HG03565 (cell line): Measurements from ENCODE around the gene MANF.
"Not testable (repeated sequence)": the region's sequence is repeated elsewhere in the genome, so short reads cannot be mapped to it uniquely, and the experiment has no call there.

ENCODE experiments used
- ATAC-seq: cut with Tn5 transposase; IDR thresholded peaks from one replicate; pipeline ENCODE4 v1.9.1; 2021; ENCODE audit warnings: mild to moderate bottlenecking, moderate library complexity; ENCODE audit not compliant: unreplicated experiment

MANF gene

DNA sequence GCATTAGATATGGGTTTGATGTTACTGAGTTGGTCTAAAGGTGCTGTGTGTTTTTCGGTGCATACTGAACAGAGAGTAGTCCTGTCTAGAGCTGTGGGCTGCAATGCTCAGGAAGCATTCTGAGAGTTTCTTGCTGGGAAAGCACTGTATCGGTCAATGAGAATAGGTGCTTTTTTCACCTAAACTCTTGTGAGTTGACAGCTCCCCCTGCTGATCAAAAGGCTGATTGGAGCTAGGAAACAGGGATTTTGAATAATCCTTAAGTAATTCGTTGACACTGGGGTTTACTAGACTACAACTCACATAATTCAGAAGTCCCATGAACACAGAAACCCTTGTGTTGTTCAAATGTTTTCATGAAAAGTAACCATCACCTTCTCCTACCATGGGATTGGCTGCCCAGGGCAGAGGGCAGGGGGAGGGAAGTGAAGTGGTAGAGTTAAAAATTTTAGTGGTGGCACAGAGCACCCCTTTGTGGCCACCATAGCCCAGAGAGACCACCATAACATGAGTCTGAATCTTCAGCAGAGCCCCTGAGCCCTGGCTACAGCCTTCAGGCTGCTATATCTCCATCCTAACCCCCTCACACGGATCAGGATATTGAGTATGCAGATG is 13.0 kb upstream of the MANF start:
- no peak for ATAC-seq

DNA sequence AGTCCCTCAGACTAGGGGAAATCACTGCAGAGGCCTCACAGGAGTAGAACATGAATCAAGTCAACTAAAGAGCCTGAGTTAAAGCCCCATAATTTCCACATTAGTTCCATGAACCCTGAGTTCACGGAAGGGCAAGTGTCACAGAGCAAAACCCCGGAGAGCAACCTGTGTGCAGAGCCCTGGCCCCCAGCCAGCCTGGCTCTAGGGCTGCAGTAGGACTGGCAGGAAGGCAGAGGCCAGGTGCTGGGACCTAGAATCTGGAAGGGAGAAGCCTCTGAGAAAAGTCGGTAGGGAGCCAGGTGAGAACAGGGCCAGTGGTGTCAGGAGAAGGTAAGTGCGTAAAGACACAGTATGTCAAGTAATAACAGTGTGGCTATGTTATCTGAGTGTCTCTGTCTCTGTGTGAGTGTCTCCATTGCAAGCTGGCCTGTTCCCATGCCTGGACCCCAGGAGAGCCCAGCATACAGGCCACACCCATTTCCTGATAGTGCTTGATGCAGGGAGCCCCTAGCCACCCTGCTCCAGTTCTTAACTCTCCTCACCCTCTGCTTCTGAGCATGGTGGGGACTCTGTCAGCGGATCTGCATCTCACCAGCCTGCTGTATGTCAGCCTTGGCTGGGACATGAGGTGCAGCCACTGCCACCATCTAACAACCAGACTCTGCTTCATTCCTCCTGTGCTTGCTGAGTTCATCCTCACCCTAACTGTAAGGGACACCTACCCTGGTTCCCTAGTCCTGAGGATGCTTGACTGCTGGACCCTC is 11.3 kb upstream of the MANF start:
- no peak for ATAC-seq

DNA sequence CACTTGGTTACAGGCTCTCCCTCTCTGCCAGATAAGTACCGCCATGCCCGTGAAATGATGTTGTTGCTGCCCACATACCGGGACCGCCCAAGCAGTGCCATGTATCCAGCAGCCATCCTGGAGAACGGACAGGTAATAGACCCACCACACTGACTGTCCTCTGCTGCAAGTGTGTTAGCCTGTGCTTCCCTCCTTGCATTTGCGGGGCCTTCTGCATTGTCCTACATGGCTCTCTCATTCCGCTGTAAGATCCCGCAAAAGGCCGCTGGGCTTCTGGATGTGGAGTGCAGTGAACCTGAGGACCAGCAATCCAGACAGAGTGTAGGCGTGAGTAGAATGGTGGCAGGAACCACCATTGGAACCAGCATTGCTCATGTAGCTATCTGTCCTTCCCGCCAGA is 10.6 kb upstream of the MANF start:
- ATAC-seq, result no peak

DNA sequence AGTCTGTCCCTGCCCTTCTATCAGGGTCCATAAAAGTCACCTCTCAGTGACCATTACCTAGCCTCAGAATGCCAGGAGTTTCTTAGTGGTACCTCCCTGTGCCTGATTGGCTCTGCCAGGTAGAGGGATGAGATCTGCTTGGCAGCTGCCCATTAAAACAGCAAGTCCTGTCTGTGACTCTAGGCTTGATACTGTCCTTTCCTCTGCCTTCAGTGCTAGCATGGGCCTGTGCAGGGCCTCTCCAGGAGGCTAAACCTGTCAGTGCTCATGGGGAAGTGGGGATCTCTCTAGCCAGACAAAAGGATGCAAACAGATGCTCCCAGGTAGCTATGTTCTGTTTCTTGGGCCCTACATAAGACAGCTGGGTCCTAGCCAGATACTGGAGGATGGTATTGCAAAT is 10.0 kb upstream of the MANF start:
- ATAC-seq, result no peak

DNA sequence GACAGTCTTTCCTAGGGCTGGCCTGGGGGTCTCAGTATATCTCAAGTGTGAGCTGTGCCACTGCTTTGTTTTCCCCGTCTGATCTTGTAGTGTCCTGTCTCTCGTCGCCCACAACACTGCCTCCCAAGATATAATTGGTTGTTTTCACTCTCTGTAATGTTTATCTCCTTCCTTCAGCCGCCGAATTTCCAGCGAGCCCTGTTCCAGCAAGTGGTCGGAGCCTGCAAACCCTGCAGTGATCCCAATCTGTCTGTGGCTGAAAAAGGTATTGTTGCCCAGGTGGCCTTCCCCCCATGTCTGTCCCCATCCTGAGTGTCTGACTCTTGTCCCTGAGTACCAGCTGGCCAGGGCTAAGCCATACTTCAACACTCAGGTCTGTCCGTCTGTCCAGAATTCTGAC is 9.5 kb upstream of the MANF start:
- ATAC-seq, result no peak

DNA sequence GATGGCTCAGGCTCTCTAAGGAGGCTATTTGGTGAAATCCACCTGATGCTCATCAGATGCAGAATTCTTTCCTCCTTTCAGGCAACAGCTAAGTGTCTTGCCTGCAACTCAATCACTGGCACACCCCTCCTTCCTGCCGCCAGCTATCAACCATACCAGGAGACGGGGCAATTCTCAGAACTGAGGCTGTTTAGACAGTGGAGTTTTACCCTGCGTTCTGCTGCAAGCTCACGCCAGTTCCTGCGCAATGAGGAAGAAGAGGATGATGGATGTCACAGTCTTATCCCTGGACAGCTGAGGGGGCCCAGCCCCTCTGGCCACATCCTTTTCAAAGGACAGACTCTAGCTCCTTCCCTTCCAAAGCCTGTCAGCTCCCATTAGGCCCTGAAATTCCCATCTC is 7.0 kb upstream of the MANF start:
- ATAC-seq, result no peak

DNA sequence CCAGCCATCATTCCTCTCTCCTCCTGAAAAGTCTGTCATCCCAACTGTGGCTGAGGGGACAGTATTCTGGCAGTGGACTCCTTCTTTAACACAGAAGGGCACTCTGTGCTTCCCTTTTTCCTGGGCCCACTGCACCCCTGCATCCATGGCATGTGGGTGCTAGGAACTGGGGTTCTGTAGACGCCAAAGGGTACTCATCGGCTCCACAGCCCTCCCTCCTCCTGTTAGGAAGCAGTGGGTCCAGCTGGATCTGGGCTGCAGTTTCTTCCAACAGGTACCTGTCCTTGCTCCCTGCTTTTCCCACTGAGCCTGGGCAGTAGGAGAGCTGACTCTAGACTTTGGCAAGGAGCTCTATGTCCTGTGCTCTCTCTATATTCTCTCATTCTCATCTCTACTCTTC is 6.4 kb upstream of the MANF start:
- no peak for ATAC-seq

DNA sequence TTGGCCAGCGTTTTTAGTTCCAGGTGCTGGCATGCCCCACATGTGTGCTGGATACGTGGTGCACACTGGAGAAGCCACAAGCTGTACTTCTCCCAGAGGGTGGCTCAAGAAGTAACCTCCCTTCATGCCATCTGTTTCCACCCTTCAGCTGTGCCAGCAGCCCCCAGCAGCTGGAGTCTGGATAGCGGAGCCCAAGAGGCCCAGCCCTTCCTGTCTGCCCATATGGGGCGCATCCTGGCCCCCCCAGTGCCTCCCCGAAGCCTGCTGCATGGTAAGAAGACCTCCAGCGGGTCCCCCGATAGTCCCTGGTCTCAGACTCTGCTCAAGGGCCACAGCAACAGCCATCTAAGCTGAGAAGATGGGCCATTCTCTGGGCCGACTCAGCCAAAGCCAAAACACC is 5.8 kb upstream of the MANF start:
- ATAC-seq, result no peak

DNA sequence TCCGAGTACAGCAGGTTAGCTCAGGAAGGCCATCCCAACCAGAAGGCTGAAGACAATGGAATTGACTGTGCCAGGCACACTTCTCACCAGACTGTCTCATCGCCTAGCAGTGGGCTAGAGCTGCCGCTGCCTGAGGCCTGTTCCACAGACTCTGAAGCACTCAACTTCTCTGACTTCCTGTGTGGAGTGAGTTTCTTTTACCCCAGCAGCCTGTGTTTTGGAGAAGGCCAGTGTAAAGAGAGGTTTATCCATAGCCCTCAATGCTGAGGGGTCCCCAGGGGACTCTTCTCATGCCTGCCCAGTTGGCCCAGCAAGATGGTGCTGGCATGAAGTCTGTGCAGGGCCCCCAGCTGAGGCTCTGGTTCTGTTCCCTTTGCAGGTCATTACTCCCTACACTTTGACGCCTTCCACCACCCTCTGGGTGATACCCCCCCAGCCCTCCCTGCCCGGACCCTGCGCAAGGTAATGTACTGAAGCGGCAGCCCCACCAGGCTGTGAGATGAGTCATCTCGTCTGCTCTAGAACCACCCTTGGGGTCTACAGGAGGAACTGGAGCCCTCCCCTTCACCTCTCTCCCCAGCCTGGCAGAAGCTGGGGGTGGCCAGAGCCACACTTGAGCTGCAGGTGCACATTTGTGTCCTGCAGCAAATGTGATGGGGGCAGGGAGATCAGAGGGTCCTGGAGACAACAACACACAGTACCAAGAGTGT is 5.2 kb upstream of the MANF start:
- no peak for ATAC-seq

DNA sequence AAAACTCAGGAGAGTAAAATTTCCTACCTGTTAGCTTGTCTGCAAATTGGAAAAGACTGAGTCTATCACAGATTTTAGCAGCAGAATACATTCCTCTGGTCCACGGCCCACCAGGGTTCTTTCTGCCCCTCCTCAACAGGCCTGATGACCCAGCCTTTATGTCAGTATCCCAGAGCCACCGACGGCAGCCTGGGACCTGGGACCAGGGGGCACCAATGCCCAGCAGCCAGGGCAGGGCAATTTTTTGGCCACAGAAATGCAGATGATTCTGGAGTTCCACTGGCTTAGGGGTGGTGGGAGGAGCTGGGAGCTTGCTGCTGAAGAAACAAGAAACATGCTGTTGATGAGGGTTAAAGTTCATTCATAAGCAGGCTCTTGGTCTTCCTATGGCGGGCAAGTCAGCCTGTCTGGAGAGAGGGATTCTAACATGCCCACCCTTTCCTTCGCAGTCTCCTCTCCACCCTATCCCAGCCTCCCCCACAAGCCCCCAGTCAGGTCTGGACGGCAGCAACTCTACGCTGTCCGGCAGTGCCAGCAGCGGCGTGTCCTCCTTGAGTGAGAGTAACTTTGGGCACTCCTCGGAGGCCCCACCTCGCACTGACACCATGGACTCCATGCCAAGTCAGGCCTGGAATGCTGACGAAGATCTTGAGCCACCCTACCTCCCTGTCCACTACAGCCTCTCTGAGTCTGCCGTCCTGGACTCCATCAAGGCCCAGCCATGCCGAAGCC is 4.3 kb upstream of the MANF start:
- no peak for ATAC-seq

DNA sequence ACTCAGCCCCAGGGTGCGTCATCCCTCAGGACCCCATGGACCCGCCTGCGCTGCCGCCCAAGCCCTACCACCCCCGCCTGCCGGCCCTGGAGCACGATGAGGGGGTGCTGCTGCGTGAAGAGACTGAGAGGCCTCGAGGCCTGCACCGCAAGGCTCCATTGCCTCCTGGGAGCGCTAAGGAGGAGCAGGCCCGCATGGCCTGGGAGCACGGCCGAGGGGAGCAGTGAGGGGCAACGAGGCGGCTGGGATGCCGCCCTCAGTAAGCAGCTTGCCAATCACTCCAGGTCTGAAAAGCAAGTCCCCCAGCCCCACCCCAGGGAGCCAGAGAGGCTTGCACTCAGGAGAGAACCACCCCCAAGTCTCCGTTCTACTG is 3.8 kb upstream of the MANF start:
- ATAC-seq, result no peak

DNA sequence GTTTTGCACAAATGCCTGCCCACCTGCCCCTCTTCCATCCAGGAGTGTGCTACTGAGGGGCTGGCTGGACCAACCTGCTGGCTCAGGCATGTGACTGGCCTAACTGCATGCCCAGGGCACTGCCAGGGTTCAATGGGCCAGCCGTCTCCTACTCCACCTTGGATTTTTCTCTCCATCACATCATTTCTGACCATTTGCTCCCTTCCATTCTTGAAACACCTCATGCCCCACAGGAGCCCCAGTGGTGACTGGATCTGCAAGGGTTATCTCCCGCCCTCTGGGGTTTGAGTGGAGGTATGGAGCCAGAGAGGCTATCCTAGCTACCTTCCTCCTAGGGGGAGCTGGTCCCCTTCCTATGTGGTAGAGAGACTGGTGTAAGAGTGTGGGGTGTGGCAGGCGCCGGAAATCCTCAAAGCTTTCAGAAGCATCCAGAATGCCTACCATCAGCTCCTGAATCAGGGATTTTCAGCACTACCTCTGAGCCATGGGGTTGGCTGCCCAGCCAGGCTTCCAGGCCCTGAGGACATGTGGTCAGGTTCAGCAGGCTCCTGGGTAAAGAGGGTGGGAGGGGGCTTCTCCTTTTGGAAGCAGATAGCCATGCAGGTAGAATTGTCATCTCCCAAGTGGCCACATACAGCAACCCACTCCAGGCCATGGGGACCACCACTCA is 2.9 kb upstream of the MANF start:
- no peak for ATAC-seq

DNA sequence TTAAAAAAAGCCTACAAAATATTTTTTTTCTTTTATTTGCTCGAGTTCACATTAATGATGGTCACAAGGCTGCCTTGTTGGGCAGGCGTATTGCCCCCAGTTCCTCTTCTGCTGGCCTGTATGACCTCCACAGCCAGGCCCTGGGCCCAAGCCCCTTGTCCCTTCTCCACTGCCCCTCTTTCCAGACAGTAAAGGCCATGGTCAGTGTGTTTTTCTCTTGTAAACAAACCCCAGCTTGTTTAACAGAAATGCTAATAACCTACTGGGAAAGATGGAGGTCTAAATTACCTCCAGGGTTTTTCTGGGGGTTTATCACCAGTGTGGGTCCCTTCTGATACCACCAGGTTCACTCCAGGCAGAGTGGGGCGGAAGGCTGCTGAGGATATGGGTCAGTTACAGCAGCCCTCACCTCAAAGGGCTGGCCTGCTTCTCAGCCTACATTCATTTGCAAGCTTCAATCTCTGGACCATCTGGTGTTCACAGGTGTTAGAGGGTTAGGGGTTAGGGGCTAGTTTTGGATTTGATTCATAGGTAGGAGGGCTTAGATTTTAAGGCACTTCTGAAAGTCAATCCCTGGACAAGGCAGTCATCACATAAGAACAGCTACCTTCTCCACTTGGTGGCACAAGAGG is 2.0 kb upstream of the MANF start:
- ATAC-seq, result no peak

DNA sequence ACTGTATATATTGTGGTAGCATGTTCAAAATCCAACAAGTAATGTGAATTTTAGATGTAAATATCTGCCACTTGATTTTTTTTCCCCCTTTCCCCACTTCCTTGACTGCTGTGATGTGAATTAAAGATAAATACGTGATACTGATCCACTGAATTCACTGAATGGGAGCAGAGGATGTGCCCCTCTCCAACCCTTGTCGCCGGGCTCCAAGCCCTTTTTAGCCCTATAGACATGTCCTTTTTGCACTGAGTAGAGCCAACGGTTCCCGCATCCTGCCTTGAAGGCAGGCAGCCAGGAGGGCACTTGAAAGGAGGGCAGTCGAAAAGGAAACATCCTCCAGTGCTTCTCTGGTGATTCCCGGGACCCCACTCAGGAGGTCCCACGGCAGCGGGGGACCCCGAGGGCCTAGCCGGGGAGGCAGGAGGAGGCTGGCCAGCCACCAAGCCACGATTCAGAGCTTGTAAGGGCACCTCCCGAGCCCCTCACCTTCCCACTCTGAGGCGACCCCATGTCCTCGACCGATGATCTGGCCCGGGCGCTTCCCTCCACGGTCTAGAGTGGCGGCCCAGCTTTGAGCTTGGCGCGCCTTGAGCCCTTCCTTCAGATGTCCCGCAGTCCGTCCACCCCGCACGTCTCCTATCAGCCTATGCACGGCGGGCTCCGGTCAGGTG is 901 bp upstream of the MANF start:
- ATAC-seq, result no peak

DNA sequence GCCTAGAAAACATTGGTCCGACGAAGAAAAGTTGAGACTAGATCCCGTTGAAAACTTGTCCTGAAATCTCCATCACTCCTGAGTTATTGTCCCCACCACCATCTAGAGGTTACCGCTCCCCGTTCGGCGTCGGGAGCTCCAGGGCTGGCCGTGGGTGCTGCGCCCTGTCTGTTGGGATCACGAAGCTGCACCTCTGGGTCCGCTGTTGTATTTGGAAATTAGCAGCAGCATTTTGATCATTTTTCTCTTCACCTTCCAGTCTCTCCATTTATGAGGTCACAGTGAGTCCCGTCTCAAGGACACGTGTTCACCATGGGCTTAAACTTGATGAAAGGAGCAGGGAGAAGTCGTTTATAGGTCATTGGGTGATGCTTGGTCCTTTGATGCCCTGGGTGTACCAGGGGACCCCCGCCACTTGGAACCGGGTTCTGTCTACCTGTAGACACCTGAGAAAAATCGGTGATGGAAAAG is 565 bp downstream of the MANF start:
- no peak for ATAC-seq

DNA sequence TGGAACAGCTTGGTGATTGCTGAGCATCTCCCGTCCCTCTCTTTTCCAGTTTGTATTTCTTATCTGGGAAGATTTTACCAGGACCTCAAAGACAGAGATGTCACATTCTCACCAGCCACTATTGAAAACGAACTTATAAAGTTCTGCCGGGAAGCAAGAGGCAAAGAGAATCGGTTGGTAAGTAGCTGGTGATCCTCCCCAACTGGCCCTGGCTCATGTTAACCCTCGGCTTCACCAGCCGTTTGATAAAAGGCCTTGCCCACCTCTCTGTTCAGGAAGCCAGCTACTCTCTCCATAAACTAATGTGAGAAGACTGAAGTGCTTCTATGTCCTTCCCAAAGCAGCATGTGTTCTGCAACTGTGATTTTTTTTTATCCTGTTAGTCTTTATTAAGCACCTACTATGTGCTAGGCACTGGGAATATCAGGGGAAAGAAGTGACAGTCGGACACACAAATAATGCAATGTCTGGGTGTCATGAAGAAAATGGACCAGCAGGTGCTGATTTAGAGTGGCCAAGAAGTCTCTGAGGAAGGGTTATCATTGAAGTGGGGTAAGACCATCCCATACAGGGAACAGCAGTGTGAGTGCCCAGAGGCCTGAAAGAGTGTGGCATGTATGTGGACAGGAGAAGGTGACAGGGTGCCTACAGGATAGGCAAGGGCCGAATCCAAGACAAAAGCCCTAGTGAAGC is 1.2 kb downstream of the MANF start:
- ATAC-seq, result no peak

DNA sequence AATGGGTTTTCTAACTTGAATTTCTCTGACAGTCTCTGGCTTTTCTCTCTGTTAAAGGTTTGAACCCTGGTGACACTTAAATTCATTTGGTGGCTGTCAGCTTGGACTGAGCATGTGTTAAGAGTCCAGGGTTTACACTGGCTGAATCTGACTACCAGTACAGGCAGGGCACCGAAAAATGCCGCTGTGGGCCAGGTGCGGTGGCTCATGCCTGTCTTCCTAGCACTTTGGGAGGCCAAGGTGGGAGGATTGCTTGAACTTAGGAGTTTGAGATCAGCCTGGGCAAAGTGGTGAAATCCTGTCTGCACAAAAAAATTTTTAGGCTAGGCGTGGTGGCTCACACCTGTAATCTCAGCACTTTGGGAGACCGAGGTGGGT is 1.8 kb downstream of the MANF start:
- no peak for ATAC-seq

DNA sequence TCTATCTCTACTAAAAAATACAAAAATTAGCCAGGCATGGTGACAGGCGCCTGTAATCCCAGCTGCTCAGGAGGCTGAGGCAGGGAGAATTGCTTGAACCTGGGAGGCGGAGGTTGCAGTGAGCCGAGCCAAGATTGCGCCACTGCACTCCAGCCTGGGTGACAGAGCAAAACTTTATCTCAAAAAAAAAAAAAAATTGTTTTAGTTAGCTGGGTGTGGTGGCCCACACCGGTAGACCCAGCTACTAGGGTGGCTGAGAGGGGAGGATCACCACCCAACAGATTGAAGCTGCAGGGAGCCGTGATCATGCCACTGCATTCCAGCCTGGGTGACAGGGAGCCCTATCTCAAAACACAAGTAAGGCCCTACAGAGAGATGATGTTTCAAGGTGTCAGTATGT is 2.2 kb downstream of the MANF start:
- ATAC-seq, result not testable (repeated sequence)

DNA sequence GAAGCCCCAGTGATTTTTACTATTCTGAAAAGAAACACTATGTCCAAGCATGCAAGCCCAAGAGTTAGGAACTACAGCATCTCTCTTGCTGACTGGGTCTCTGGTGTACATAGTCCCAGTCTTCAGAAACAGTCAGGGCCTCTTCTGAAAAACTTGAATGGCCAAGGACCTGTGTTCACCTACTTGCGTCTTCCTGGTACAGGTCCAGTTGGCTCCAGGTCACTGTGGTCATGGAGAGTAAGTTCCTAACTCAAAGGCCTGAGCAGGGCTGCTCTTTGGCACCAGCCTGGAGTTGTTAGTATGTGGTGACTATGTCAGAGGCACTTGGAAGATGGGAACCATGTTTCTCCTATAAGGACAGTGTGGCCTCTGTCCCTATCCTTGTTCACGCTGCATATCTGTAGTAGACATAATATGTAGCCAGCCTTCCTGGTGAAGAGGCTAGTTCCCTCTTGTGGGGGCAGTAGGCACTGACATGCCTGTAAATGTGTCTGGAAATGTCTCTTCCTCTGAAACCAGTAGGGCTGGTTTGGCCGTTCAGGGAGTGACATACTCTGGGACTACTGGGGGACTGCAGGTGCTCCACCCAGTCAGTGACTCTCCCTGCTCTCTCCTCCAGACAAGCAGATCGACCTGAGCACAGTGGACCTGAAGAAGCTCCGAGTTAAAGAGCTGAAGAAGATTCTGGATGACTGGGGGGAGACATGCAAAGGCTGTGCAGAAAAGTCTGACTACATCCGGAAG is 3.4 kb downstream of the MANF start:
- no peak for ATAC-seq
